ENCODE data around the gene SLC25A53.

Gene SLC25A53

DNA sequence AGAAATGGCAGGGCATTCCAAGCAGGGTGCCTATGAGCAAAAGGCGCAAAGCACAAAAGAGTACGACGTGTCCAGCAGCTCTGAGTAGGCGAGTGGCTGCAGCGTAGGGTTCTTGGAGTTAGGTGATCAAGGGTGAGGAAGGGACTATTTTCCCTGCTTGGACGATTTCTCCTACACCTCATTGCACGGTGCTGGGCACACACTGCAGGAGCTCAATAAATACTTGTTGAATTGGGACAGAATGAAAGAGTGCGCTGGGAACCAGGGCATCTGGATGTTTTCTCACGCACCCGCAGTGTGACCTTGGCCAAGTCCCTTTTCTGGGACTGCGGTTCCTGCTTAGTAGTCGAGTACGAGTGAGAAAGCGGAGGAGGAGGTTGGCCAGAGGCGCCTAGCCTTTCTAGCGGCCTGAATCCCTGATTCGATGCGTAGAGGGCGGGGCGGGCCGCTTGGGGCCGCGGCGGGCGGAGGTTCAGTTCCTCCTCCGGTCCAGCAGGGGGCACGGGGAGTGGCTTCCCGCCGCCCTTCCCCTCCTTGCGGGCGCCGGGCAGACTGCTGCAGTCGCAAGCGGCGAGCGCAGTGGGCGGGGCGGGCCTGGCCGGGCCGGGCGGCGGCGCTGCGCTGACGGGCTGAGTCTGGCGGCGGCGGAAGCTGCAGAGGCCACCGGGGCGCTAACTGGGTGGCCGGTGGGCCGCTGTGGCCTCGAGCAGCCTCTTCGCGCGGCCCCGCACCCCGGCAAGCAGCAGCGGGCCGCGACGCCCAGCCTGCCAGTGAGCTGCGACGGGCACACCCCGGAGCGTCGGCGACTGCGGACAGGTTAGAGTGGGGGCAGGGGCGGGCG, 9.3 kb upstream of the SLC25A53 start, which contains the start of gene FAM199X:
TSS of gene FAM199X (plus strand) at position 560 of the 841 bp plus-strand sequence. CDS start 333 bp downstream, outside the sequence.
- FAIRE-seq, result peak; percentile 89
- peak; percentile 60 for DNase-seq (ENCODE audit: insufficient read length, low spot score)

DNA sequence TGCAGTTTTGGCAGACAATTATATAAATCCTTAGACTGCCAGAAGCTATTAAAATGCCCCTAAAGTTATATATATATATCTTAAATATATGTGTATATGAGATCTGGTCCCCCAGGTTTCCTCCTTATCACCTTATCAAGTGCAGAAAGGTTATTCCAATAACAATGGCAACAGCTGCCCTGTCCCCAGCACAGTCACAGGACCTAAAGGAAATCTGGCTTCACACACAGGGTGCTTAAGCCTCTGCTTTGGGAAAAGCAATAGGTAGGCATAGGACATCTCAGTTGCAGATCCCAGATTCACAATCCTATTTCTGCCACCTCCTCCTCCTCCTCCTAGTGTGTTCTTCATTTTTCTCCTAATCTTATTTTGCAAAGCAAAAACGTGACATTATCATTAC, 5.8 kb downstream of the SLC25A53 start:
- no peak for FAIRE-seq
- no peak for TF ChIP-seq POLR2A (IDR thresholded peaks at IDR 0.05; ENCODE audit: low read depth, low read length)
- DNase-seq (ENCODE audit: insufficient read length, low spot score), result no peak

More for the DNA sequence above, 9.3 kb upstream of the SLC25A53 start, which contains the start of gene FAM199X:
- peak; percentile 64 for TF ChIP-seq POLR2A (IDR thresholded peaks at IDR 0.05; ENCODE audit: low read depth, low read length)

DNA sequence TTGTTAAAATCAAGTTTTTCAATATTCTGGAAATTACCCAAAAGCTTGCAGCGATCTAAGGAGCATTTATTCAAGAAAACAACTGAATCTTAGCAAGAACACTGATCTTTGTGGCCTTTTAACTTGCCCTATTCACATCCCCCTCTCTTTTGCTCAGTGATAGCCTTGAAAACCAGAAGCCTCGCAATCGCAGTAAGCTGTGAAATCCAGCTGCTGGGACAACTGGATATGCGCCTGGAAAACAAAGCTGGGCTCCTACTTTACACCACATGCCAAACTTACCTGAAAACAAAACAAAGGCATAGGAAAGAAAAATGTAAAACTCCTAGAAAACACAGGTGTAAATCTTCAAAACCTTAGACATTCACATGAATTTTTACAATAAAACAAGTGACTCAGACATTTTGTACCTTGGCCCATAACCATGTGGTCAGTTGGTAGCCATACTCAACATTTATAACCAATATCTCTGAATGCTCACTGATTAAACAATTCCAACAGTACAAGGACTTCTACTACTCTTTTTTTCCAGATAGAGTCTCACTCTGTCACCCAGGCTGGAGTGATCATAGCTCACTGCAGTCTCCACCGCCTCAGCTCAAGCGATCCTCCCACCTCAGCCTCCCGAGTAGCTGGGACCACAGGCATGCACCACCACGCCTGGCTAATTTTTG, 15.6 kb downstream of the SLC25A53 start:
- FAIRE-seq, result no peak
- DNase-seq (ENCODE audit: insufficient read length, low spot score), result no peak
- no peak for TF ChIP-seq POLR2A (IDR thresholded peaks at IDR 0.05; ENCODE audit: low read depth, low read length)

- no peak for FAIRE-seq
- DNase-seq (ENCODE audit: insufficient read length, low spot score), result no peak
Measured at GRCh38 chrX:104137496-104137895, 19.3 kb downstream of the SLC25A53 start.

GRCh38 chrX:104136241-104137019, 20.4 kb downstream of the SLC25A53 start:
- TF ChIP-seq POLR2A (IDR thresholded peaks at IDR 0.05; ENCODE audit: low read depth, low read length), result no peak
- FAIRE-seq, result peak; percentile 66
- DNase-seq (ENCODE audit: insufficient read length, low spot score), result peak; percentile 42

More at GRCh38 chrX:104137496-104137895, 19.3 kb downstream of the SLC25A53 start:
- no peak for TF ChIP-seq POLR2A (IDR thresholded peaks at IDR 0.05; ENCODE audit: low read depth, low read length)

- TF ChIP-seq POLR2A (IDR thresholded peaks at IDR 0.05; ENCODE audit: low read depth, low read length), result no peak
- no peak for FAIRE-seq
Measured at GRCh38 chrX:104135677-104136076, 21.1 kb downstream of the SLC25A53 start.

DNA sequence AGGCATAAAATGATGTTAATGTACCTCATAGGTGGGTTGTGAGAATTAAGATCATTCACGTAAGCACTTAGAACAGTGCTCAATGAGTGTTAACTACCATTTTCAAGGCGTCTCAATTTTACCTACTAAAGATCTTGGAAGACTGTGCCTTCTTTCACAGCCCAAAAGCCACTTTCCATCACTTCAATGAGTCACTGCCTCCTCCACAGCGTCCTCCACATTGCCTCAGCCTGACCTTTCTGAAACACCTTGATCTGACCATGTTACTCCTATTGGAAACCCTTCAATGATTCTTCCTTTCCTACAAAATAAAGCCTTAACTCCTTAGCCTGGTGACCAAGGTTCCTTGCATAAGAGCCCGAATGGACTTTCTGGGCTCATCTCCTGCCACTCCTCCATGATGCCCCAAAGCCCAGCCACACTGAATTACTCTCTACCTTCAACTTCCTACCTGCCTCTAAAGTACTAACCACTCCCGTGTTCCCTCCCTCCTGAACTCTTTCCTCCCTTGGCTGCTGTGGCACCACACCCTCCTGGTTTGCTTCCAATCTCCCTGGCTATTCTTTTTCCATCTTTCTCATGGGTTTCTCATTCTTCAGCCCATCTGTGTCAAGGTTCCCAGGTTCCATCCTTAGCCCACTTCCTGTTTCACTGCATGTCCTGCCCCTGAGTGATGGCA, 22.1 kb downstream of the SLC25A53 start:
- FAIRE-seq (no peak), DNase-seq (ENCODE audit: insufficient read length, low spot score) (no peak)
- no peak for TF ChIP-seq POLR2A (IDR thresholded peaks at IDR 0.05; ENCODE audit: low read depth, low read length)

More at GRCh38 chrX:104135677-104136076, 21.1 kb downstream of the SLC25A53 start:
- DNase-seq (ENCODE audit: insufficient read length, low spot score), result no peak

DNA sequence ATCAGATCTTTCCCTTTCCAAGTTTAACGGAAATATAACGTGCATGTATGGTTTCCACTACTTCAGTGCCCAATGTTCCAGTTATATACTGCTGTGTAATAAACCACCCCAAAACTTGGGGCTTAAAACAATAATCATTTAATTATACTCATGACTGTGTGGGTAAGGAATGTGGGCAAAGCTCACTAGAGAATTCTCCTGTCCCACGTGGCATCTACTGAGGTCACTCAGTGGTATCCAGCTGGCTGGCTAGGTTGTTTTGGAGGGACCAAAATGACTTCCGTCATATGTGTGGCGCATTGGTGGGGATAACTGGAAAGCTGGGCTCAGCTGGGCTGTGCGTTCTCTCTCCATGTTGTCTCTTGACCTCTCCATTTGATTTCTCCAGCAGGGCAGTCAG, 26.0 kb downstream of the SLC25A53 start:
- no peak for DNase-seq (ENCODE audit: insufficient read length, low spot score)
- no peak for TF ChIP-seq POLR2A (IDR thresholded peaks at IDR 0.05; ENCODE audit: low read depth, low read length)
- no peak for FAIRE-seq

- TF ChIP-seq POLR2A (IDR thresholded peaks at IDR 0.05; ENCODE audit: low read depth, low read length), result no peak
- no peak for FAIRE-seq
- no peak for DNase-seq (ENCODE audit: insufficient read length, low spot score)
Measured at GRCh38 chrX:104126856-104127255, 30.0 kb downstream of the SLC25A53 start.

GRCh38 chrX:104122829-104123228, 34.0 kb downstream of the SLC25A53 start:
- DNase-seq (ENCODE audit: insufficient read length, low spot score), result no peak
- no peak for FAIRE-seq
- TF ChIP-seq POLR2A (IDR thresholded peaks at IDR 0.05; ENCODE audit: low read depth, low read length), result no peak

- FAIRE-seq, result no peak
- TF ChIP-seq POLR2A (IDR thresholded peaks at IDR 0.05; ENCODE audit: low read depth, low read length), result no peak
- no peak for DNase-seq (ENCODE audit: insufficient read length, low spot score)
Measured at GRCh38 chrX:104118765-104119164, 38.0 kb downstream of the SLC25A53 start.

- FAIRE-seq (no peak), DNase-seq (ENCODE audit: insufficient read length, low spot score) (no peak)
- no peak for TF ChIP-seq POLR2A (IDR thresholded peaks at IDR 0.05; ENCODE audit: low read depth, low read length)
Measured at GRCh38 chrX:104117759-104118158, 39.0 kb downstream of the SLC25A53 start.

DNA sequence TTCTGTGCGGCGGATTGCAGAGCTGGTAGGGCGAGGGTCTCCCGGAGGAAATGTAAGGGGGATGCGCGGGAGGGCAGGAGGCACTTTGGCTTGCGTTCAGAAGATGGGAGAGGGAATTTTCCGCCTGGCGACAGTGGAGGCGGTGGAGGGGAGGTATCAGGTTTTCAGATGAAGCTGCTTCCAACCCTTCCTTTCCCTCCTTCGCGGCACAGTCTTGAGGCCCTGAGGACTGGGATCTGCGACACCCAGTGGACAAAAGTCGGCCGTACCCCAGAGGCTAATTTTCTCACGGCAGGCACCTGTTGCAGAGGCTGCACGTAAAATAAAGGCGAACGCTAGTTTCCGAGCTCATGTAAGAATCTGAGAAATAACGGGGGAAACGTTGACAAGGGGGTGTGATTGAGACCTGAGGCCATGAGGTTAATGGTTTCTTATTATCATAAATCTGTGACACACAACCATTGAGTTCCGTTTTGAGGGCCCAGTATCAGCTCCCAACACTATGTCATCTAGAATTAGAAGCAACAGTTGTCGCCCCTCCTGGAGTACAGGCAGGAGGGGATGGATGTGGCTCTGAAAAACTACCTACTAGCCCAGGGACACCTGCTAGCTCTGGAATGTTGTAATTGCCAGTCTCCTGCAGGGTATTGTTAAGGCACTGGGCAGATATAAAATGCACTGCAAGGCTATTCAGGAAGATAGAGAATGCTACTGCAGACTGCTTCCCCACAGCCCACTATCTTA, 43.4 kb downstream of the SLC25A53 start:
- no peak for TF ChIP-seq POLR2A (IDR thresholded peaks at IDR 0.05; ENCODE audit: low read depth, low read length)
- FAIRE-seq (peak; percentile 68), DNase-seq (ENCODE audit: insufficient read length, low spot score) (peak; percentile 13)
